ENCODE data around the gene USP15. TPM values are rescaled to one million over a fixed set of nuclear protein-coding genes. Genes with fewer than 3 reads are reported as not detected.

USP15 gene
- total RNA-seq, 1 donor from 2014 or later: 150 TPM

GRCh38 chr12:62260733-62261683, 804 bp downstream of the USP15 start:
- peak; percentile 53 for DNase-seq
- intact Hi-C loops (cut with micrococcal nuclease): loop anchor here (1.0 to 10.0 kb wide), 9 partner anchors 24 to 1961 kb away; partner anchors contain the start of genes KICS2, MON2 and RXYLT1
- ChIA-PET CTCF (no interaction called here), POLR2A (interaction anchor here (1.1 to 2.8 kb wide), 5 partner anchors 16 to 342 kb away, joined by 3 to 41 read pairs (median 4); partner anchors contain the start of gene MON2)
- H3K27ac Mint-ChIP-seq: peak overlapping the region; percentile 100
- H3K4me3 Mint-ChIP-seq: peak overlapping the region; percentile 100
- H3K9me3 Mint-ChIP-seq: no peaks in the 10 kb centered on the region
- H3K4me1 Mint-ChIP-seq: peaks cover 61% of the 10 kb centered on the region
- H3K27me3 Mint-ChIP-seq: no peaks in the 10 kb centered on the region
- no peak for TF ChIP-seq CTCF (IDR thresholded peaks at IDR 0.05)
- H3K36me3 Mint-ChIP-seq (ENCODE audit: low read depth): peaks cover 21% of the 10 kb centered on the region
- peak; percentile 27 for ATAC-seq (ENCODE audit: low read depth)

- peaks cover 67% of the 10 kb centered on the region for H3K4me1 Mint-ChIP-seq
- no peaks in the 10 kb centered on the region for H3K9me3 Mint-ChIP-seq
- H3K4me3 Mint-ChIP-seq: peak overlapping the region; percentile 100
- H3K36me3 Mint-ChIP-seq (ENCODE audit: low read depth): peaks cover 21% of the 10 kb centered on the region
- H3K27me3 Mint-ChIP-seq: no peaks in the 10 kb centered on the region
- peak overlapping the region; percentile 75 for H3K27ac Mint-ChIP-seq
- DNase-seq: no peak
- intact Hi-C loops (cut with micrococcal nuclease): loop anchor here (2.0 to 10.0 kb wide), 6 partner anchors 23 to 1517 kb away; partner anchors contain the start of gene RXYLT1
- no peak for TF ChIP-seq CTCF (IDR thresholded peaks at IDR 0.05)
- CTCF ChIA-PET: no interaction called here
- POLR2A ChIA-PET: no interaction called here
- no peak for ATAC-seq (ENCODE audit: low read depth)
These were observed 1.8 kb downstream of the USP15 start for GRCh38 chr12:62261876-62262517.

GRCh38 chr12:62263232-62263631, 3.0 kb downstream of the USP15 start:
- Mint-ChIP-seq H3K27ac (peak overlapping the region; percentile 73), H3K36me3 (ENCODE audit: low read depth) (peaks cover 21% of the 10 kb centered on the region), H3K27me3 (no peaks in the 10 kb centered on the region), H3K9me3 (no peaks in the 10 kb centered on the region), H3K4me1 (peaks cover 78% of the 10 kb centered on the region), H3K4me3 (peak overlapping the region; percentile 53)
- no peak for ATAC-seq (ENCODE audit: low read depth)
- no peak for TF ChIP-seq CTCF (IDR thresholded peaks at IDR 0.05)
- ChIA-PET CTCF (no interaction called here), POLR2A (no interaction called here)
- no peak for DNase-seq
- intact Hi-C loops (cut with micrococcal nuclease): loop anchor here (5.0 to 10.0 kb wide), 4 partner anchors 34 to 532 kb away; no protein-coding TSS in a partner anchor

- TF ChIP-seq CTCF (IDR thresholded peaks at IDR 0.05): no peak
- ChIA-PET CTCF (no interaction called here), POLR2A (interaction anchor here (1.5 kb wide), 1 partner anchor 202 kb away, joined by 3 read pairs; the partner anchor contains the start of gene MON2)
- Mint-ChIP-seq H3K27me3 (no peaks in the 10 kb centered on the region), H3K4me1 (peaks cover 78% of the 10 kb centered on the region), H3K9me3 (no peaks in the 10 kb centered on the region), H3K4me3 (peak overlapping the region; percentile 53), H3K27ac (peak overlapping the region; percentile 73), H3K36me3 (ENCODE audit: low read depth) (peaks cover 23% of the 10 kb centered on the region)
- intact Hi-C loops (cut with micrococcal nuclease): loop anchor here (5.0 to 10.0 kb wide), 4 partner anchors 33 to 531 kb away; no protein-coding TSS in a partner anchor
- no peak for DNase-seq
- ATAC-seq (ENCODE audit: low read depth): no peak
These were observed 3.8 kb downstream of the USP15 start for GRCh38 chr12:62263966-62264365.

All from activated B cell treated with CpG ODN at 0.5 μM for 24 hours (primary cell).